ENCODE measurements around the gene CHCHD3. TPM values are rescaled to one million over a fixed set of nuclear protein-coding genes. Genes with fewer than 3 reads are reported as not detected.

Gene CHCHD3
- total and polyA plus RNA-seq, 9 of the 15 experiments (the other 6 are each of a cell fraction or from before 2014, with no cell fraction given), result 66.2 to 279 (median 204) TPM

- peak; percentile 21; the same call in 1 of the 2 replicates for TF ChIP-seq ARID1B (IDR thresholded peaks at IDR 0.05)
- TF ChIP-seq CTCF (IDR thresholded peaks at IDR 0.05 in 2 of 3, conservative IDR thresholded peaks at IDR 0.05 in 1 of 3; ENCODE audit: insufficient read depth in 2 of 3, low read depth in 1 of 3, low read length in 3 of 3), result peak; percentile 56 to 69 (median 67)
- TF ChIP-seq CREM (IDR thresholded peaks at IDR 0.05; ENCODE audit: low read depth), result peak; percentile 43
- 0 out of 2 replicates have a peak, but pooled peaks have one; percentile 17 for TF ChIP-seq SMC3 (conservative IDR thresholded peaks at IDR 0.05; ENCODE audit: insufficient read depth, low read depth, low read length)
- TF ChIP-seq POLR2AphosphoS5 (IDR thresholded peaks at IDR 0.05; ENCODE audit: control insufficient read depth, insufficient read depth, low read depth, low read length), result 0 out of 2 replicates have a peak, but pooled peaks have one; percentile 37
- peak; percentile 43 for TF ChIP-seq PRDM10 (IDR thresholded peaks at IDR 0.05; ENCODE audit: partially characterized antibody)
- peak in 1 of 2 experiments; percentile 47; a peak in 1 of 4 replicates for TF ChIP-seq MNT (conservative IDR thresholded peaks at IDR 0.05)
- no peak for TF ChIP-seq E2F4 (CRISPR knock-in tag; IDR thresholded peaks at IDR 0.05; ENCODE audit: low read depth)
- TF ChIP-seq C11orf30 (IDR thresholded peaks at IDR 0.05; ENCODE audit: low read depth), result no peak
- peak; percentile 18; the same call in 1 of the 2 replicates for TF ChIP-seq CBFA2T2 (conservative IDR thresholded peaks at IDR 0.05)
- peak in 1 of 2 experiments; percentile 42; a peak in 1 of 4 replicates for TF ChIP-seq TEAD1 (CRISPR knock-in tag; IDR thresholded peaks at IDR 0.05)
- 0 out of 4 replicates have a peak, but pooled peaks of 1 of the 2 experiments have one; percentile 11 for TF ChIP-seq UBTF (IDR thresholded peaks at IDR 0.05; ENCODE audit: borderline replicate concordance in 1 of 2, low read depth in 2 of 2, low read length in 2 of 2)
- peak; percentile 31; the same call in 1 of the 2 replicates for TF ChIP-seq TAL1 (IDR thresholded peaks at IDR 0.05)
- TF ChIP-seq GATA2 (CRISPR knock-in tag; IDR thresholded peaks at IDR 0.05), result peak; percentile 40; the same call in 1 of the 2 replicates
- peak; percentile 22; the same call in 1 of the 2 replicates for TF ChIP-seq SMARCA4 (IDR thresholded peaks at IDR 0.05)
- peak; percentile 59 to 78; a peak in 3 of 4 replicates for TF ChIP-seq FOXK2 (conservative IDR thresholded peaks at IDR 0.05 in 1 of 2, IDR thresholded peaks at IDR 0.05 in 1 of 2; ENCODE audit: low read depth in 2 of 2)
- TF ChIP-seq CBFA2T3 (IDR thresholded peaks at IDR 0.05), result peak; percentile 57
Measured at GRCh38 chr7:133051066-133051465, 30.8 kb downstream of the CHCHD3 start (continued).

Data from K562 (cell line).